Measurements from ENCODE around the gene ZBTB38.

ZBTB38 gene, protein sequence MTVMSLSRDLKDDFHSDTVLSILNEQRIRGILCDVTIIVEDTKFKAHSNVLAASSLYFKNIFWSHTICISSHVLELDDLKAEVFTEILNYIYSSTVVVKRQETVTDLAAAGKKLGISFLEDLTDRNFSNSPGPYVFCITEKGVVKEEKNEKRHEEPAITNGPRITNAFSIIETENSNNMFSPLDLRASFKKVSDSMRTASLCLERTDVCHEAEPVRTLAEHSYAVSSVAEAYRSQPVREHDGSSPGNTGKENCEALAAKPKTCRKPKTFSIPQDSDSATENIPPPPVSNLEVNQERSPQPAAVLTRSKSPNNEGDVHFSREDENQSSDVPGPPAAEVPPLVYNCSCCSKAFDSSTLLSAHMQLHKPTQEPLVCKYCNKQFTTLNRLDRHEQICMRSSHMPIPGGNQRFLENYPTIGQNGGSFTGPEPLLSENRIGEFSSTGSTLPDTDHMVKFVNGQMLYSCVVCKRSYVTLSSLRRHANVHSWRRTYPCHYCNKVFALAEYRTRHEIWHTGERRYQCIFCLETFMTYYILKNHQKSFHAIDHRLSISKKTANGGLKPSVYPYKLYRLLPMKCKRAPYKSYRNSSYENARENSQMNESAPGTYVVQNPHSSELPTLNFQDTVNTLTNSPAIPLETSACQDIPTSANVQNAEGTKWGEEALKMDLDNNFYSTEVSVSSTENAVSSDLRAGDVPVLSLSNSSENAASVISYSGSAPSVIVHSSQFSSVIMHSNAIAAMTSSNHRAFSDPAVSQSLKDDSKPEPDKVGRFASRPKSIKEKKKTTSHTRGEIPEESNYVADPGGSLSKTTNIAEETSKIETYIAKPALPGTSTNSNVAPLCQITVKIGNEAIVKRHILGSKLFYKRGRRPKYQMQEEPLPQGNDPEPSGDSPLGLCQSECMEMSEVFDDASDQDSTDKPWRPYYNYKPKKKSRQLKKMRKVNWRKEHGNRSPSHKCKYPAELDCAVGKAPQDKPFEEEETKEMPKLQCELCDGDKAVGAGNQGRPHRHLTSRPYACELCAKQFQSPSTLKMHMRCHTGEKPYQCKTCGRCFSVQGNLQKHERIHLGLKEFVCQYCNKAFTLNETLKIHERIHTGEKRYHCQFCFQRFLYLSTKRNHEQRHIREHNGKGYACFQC (N-terminal part only)

DNA sequence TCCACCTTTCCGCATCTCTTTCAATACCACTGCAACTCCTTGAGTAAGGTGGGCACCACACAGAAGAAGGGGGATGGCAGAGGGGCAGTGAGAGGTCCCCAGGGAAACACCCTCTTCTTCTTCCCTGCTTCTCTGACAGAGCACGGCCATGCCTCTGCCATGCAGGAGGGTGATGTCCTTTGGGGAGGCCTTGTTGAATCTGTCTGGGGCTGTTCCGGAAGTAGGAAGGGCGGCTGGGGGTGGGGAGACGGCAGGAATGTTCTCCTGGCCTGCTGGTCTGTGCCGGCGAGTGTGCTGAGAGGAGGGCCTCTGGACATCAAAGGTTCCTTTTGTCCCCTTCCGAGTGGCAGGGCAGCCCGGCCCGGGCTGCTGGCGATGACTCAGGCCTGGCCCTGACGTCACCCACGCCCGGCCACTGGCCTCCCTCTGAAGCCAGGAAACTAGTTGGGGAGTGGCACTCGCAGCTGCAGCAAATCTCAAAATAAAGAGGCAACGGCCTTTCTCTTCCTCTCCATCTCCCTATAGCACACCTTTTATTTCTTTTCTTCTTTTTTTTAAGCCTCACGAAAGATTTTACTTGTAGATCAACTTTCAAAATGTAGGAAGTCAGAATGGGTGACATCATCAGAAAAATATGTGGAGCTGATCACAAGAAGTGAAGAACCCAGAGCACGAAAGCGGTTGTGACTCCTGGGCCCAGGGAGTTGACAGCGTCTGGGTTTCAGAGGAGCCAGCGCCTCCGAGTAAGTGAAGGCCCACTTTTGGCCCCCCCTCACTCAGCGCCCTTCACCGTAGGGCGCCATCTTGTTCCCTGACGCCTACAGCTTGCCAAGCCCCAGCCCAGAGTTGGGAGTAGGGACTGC, at the start of gene ZBTB38:
Gene ZBTB38, plus strand, starts transcription at position 443 of the 863 bp plus-strand sequence. CDS start 73,885 bp downstream, outside the sequence.
- peak; percentile 54 to 55 for DNase-seq (ENCODE audit: low read depth in 2 of 2)

DNA sequence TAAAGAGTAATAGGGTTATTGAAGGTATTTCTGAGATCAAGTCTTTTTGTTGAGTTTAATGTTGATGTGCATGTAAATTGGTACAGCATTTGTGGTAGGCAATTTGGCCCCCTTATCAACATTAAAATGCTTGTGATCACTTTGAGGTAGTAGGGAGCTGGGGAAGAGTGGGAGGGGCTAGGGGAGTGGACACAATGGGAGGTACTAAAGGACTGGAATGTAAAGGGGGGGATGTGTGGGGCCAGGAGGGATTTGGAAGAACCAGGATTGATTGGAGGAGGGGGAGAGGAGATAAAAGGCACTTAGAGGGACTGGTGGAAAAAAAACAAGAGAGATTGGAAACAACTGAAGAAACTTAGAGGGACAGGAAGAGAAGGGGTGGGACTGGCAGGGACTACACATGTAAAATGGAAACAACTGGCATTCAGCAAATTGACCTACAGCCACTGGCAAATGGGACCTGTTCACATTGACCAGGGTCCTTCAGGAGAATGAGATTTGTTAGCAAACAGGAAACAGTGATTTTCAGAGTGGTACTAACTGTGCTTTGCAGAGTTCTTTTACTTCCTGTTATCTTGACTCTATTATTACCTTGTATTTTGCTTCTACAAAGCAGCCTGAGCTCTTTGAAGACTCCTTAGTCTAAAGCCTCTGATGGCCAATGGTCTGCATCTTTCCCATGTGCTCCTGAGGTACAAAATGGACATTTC, 47.8 kb upstream of the ZBTB38 start:
- no peak for DNase-seq (ENCODE audit: low read depth in 2 of 2)

DNA sequence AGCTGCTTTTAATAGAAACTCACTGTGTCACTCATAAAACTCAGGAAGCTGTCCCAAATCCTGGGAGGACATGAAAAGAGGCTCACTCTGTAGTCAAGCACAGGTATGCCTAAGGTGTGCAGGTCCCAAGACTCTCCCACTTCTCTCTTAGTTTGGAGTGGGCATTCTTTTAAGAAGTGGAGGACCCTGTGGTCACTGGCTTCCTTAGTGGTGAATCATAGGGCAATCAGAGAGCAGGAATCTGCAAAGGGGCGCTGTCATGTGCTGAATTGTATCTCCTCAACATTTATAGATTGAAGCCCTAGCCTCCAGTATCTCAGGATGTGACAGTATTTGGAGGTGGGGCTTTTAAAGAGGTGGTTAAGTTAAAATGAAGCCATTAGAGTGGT, 47.2 kb upstream of the ZBTB38 start:
- no peak for DNase-seq (ENCODE audit: low read depth in 2 of 2)

DNA sequence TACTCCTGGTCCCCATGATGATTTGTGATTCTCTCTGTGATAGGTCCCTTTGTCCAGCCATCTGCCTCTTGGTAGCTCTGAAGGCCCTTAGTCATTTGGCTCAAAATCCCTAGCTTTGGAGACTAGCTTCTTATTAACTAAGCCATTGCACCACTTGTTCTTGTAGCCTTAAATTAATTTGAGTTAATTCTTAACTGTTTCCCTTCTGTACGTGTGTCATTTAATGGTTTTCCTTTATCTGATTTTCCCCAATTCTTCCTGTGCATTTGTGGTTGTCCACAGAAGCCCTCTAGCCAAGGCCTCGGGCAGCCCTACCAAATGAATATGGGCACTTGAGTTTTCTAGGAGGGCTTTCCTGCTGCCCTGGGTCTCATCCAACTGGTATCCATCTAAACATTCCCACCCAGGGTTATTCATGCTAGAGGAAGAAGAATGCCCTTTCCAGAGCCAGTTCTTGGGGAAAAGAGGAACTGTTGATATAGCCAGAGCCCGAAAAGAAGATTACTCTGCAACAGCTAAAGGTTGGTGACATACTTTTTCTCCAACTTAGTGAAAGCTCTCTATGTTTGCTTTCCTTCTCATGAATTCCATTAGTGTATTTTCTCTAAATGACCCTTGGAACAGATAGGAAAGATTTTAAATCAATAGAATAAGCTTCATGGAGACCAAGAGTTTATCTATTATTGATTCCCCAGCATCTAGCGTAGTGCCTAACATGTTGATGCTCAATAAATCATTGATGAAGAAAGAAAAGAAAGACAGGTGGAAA, 44.2 kb upstream of the ZBTB38 start:
- DNase-seq (ENCODE audit: low read depth in 2 of 2) = no peak

DNA sequence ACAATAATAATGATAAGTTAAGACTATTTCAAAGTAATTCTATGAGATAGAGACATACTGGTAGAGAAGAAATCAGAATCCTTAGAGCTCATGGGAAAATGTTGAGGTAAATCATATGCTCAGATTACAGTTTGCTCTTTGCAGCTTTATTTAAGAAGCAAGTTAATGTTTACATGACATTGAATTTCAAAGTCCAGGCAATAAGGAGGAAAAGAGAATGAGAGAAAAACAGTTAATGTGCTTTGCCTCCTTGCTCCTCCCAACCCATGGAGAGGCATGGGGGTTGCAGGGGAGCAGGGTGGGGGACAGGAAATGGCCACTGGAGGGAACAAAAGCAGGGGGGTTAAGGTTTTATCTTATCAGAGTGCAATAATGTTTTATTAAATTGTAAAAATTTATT, 42.2 kb upstream of the ZBTB38 start:
- DNase-seq (ENCODE audit: low read depth in 2 of 2) = no peak

DNA sequence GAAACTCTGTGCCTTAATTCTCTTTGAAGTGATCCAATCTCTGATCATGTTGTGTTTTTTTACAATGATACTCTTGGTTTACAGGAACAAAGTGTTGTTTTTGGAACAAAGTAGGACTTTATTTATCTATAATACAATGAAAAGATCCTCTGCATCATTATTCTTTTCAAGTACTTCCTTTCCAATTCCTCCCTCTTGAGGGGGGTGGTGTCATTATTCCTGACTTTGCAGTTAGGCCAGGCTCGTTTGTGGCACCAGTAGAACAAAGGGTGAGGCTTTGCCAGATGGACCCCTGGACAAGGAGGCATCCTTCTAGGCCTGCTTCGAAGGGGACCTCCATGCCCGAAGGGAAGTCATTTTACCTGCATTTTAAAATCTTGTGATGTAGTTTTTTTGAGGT, 41.7 kb upstream of the ZBTB38 start:
- DNase-seq (ENCODE audit: low read depth in 2 of 2) = no peak

DNA sequence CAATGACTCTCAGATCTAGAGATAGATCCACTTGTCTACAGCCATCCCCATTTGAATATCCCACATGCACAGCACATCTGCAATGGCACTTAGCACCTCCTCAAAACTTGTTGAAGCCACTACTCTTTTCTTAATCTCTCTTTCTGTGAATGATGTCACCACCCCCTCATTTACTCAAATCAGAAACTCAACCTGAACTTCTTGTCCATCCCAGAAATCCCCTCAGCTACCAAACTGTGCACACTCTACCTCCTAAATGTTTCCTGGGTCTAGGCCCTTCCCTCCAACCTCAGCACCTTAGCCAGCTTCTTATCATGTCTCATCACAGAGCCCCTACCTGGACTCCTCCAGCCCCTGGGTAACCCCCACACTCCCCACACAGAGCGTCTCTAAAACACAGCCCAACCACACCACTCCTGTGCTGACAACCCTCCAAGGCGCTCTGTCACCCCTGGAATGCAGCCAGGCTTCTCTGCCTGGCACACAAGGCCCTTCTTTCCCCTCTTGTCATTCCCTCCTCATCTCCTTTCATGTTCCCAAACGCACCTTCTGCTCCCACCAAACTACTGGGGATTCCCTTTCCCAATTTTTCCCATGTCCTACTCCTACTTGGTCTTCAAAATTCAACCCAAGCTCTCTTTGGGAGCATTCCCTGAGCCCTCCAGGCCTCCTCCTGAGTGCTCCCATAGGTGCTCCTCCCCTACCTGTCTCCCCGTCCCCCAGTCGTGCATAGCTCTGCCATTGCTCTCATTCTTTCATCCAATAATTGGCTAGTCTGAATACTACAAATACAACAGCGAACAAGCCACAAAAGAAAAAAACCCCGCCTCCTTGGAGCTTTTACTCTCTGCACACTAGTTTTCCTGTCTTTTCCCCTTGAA, 39.8 kb upstream of the ZBTB38 start:
- DNase-seq (ENCODE audit: low read depth in 2 of 2) = no peak

DNA sequence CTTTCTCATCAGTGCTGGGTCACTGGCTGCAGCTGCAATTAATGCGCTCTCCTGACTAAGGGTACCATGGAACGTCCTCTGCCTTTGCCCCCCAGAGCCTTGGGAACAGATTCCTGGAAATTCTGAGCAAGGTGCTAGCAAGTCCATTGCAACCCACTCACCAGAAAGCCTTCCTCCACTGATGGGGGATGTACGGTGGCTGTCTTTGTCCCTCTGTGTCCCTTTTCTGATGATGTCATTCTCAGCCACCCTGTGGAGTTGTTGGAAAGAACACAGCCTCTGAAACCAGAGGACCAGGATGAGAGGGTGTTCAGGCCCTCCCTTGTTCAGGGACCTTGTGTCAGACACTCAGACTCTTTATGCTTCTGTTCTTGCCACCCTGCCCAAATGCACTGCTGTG, 38.1 kb upstream of the ZBTB38 start:
- no peak for DNase-seq (ENCODE audit: low read depth in 2 of 2)

DNA sequence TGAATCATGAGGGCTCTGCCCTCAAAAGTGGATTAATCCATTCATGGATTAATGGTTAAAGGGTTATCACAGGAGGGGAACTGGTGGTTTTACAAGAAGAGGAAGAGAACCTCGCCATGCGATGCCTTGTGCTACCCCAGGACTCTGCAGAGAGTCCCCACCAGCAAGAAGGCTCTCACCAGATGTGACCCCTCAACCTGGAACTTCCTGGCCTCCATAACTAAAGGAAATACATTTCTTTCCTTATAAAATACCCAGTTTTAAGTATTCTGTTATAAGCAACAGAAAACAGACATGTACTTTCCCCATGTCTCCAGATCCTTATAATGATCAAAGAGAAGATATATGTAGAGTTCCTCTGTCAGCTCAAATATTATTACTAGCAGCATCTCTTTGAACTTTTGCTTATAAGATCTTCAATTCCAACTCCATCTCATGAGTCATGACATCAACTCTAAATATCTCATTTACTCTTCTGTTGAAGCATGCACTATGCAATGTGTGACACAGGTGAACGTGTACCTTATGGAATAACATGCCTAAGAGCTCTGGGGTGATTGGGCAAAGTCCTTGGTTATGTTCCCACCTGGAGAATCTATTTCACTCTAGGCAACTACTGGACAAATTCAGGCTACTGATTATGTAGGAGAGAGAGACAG, 37.5 kb upstream of the ZBTB38 start:
- no peak for DNase-seq (ENCODE audit: low read depth in 2 of 2)

DNA sequence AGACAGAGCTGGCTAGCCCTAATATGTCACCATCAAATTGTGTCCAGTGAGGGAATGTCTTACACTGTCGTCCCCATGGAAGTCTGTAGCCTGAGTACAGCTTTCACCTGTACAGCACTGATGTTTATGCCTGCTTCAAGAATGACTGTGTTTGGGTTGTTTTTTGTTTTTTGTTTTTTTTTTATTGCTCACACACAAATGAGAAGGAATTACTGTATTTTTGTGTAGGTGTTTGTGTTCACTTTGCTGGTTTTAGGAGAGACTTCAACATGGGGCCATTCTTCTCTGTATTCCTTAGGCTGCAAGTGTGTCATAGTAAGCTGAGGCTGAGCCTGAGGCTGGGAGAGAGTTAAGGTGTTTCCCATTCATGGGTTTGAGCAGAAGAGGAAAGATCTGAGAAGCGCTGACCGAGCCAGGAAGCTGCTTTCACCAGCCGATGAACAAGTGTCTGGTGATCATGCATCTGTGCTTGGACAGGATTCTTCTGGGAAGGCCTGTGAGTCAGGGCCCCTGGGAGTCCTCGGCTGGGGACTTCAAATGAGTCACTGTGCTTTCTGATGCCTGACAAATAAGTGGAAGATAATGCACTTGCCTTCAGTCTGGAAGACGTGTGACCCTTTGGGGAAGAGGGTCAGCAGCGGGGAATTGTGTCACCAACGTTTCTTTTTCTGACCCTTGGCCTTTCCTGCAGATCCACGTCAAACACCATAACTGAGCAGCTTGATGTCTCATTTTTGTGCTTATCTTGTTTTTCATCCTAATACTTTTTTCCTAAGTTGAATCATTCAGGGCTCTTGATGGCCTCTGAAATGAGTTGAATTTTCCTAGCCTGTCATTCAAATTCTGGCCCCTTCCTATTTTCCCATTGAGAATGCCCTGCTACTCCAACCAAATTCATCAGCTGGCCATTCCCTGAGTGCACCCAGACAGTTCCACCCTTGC, 36.7 kb upstream of the ZBTB38 start:
- DNase-seq (ENCODE audit: low read depth in 2 of 2) = peak; percentile 71 to 73

DNA sequence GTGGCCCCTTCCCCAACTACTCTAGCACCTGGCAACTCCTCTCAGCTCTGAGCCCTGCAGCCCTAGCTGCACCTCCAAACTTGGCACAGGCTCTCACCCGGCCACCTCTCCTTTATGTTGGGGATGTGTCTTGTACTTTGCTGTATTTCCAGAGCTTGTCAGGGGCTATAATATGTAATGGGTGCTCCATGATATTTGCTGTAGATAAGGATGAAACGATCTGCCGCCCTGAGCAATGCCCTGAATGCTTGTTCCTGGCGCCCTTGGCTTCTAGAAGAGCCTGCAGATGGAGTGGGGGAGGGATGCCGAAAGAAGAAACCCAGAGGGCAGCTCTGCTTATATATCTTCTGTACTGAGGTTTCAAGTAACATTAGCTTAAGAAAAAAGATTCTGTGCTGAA, 35.9 kb upstream of the ZBTB38 start:
- no peak for DNase-seq (ENCODE audit: low read depth in 2 of 2)

DNA sequence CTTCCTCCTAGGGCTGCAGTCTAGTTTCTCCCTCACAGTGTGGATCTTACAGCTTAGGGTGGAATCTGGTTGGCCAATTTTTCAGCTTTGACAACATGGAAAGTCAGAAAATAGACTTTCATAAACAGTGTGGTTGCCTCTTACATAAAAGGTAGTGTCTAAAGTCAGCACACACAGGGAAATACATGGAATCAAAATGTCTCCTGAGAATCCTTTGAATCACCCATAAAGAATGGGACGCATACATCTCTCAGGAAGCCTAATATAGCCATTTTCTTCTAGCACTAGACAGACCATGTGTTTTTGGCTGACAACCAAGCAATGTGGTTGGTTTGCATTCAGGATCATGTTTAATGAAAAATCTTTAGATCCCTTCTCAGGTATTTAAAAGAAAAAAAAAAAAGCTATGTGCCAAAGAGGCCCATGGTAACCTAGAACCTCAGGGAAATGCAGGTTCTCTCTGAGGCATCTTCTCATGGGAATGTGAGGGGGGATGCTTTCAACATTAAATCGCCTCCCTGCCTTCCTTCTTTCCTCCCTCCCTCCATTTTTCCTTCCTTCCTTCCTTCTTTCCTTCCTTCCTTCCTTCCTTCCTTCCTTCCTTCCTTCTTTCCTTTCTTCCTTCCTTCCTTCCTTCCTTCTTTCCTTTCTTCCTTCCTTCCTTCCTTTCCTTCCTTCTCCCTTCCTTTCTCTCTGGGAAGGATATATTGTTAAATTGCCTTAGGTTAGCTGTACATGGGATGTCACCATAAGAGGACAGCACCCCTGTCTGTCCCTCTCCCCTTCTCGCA, 34.3 kb upstream of the ZBTB38 start:
- peak; percentile 86 to 91 for DNase-seq (ENCODE audit: low read depth in 2 of 2)

DNA sequence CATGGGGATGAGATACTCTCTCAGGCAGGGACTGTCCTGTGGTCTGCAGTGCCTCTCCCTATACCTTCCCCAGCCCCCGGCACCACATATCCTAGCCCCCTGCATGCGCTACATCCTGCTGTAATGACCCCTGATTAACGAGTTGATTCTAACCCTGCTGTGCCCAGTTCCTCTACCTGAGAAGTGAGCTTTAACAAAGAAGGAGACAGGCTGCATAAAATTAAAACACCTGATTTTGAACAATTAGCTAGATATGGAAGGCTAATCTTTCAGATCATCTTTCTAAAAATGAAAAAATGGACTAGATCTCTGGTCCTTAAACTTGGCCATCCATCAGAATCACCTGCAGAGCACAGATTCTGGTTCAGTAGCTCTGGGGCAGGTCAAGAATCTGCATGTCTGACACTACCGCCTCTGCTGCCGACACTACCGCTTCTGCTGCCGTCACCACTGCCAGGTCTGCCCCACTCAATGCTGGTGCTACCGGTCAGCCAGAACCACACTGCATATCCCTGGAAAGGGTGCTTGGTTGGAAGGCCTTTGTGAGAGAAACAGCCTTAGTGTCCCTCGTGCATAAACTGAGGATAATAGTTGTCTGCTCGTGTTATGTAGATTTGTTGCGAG, 33.6 kb upstream of the ZBTB38 start:
- no peak for DNase-seq (ENCODE audit: low read depth in 2 of 2)

DNA sequence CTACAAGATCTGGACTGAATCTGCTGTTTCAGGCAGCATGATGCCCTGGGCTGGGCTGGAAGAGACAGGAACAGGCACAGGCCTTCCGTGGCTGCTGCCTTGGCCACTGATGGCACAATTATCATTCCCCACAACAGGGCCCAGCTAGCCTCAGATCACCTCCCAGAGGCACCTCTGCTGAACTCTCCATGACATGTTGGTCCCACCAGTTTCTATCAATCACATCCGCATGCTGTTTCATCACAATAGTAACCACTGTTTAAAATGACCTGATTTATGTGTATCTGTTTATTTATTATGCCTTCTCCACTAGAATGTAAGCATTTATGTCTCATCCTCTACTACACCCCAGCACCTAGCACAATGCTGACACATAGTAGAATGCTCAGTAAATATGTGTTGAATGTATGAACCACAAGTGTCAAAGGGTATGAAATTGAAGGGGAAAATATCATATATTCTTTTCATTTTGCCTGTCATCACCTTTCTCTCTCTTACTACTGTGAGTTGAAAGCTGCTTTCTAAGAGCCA, 32.7 kb upstream of the ZBTB38 start:
- DNase-seq (ENCODE audit: low read depth in 2 of 2) = peak; percentile 56 to 65

DNA sequence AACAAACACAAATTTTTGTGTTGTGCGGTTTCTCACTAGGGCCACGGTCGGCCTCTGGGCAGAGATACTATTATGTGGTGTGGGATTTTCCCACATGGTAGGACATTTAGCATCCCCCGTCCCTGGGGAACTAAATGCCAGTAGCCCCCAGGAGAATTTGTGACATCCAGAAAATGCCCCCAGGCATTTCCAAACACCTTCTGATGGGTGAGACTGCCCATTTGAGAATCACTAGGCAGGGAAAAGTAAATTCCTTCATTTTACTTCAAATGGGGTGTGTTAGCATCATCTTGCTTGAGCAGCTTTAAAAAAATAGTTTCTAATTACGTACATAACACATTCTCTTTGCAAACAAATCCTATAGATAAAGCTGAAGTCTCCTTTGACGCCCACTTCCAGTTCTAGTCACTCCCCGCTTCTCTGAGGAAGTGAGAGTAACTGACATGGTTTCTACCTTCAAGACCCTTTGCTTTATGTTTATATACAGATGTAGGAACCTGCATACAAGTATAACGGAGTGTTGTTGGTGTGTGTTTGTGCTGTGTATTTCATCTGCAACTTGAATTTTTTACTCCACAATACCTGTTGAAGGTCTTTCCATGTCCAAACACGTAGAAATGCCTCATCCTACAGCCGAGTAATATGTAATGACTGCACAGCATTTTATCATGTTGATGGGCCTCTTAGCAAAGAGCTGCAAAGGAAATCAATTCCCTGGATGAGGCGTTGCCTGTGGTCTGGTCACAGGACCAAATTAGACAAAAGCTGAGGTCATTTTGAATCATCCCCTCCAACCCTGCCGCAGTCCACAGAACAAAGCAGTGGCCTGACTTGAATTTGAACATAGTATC, 31.4 kb upstream of the ZBTB38 start:
- DNase-seq (ENCODE audit: low read depth in 2 of 2) = no peak

All from fibroblast of skin of left biceps (primary cell).